ENCODE measurements around the gene RASA3. TPM values are rescaled to one million over a fixed set of nuclear protein-coding genes. Genes with fewer than 3 reads are reported as not detected.

The RASA3 gene
- polyA plus RNA-seq, 3 donors = 9.0 to 32.6 (median 16.6) TPM

GRCh38 chr13:114095486-114095885 is 36.9 kb downstream of the RASA3 start:
- Histone ChIP-seq H3K4me1 (ENCODE audit: control insufficient read depth in 1 of 2, insufficient read depth in 2 of 2, low read length in 2 of 2) (peaks cover 0 to 15% of the 10 kb centered on the region in 2 donors), H3K36me3 (replicated peaks in 1 of 2; ENCODE audit: control insufficient read depth in 1 of 2, insufficient read depth in 2 of 2, low read length in 2 of 2) (peaks cover 0 to 10% of the 10 kb centered on the region in 2 donors), H4K20me1 (ENCODE audit: insufficient read depth, low read length) (peaks cover 82% of the 10 kb centered on the region), H3K79me2 (ENCODE audit: insufficient read depth, low read length) (peaks cover 88% of the 10 kb centered on the region), H3K4me2 (replicated peaks; ENCODE audit: extremely low read depth, low read length, poor library complexity, severe bottlenecking) (no peak overlapping the region), H2AFZ (ENCODE audit: insufficient read depth, low read depth, low read length, poor library complexity, severe bottlenecking) (no peak overlapping the region), H3K4me3 (replicated peaks in 1 of 3; ENCODE audit: low read depth in 2 of 3, low read length in 3 of 3) (no peak overlapping the region), H3K27me3 (ENCODE audit: control insufficient read depth in 2 of 2, insufficient read depth in 2 of 2, low read length in 2 of 2) (no peaks in the 10 kb centered on the region), H3K27ac (ENCODE audit: low read depth in 1 of 2, low read length in 2 of 2) (no peak overlapping the region), H3K9me3 (replicated peaks in 1 of 2; ENCODE audit: control insufficient read depth in 1 of 2, insufficient read depth in 1 of 2, low read length in 2 of 2) (peaks cover 8 to 25% of the 10 kb centered on the region in 2 donors), H3K9ac (ENCODE audit: insufficient read depth, low read length, poor library complexity, severe bottlenecking) (no peak overlapping the region)
- Mint-ChIP-seq H3K36me3 (peaks cover 30 to 34% of the 10 kb centered on the region in 2 donors), H3K27me3 (ENCODE audit: low read depth in 3 of 3) (no peaks in the 10 kb centered on the region), H3K4me3 (no peak overlapping the region), H3K9me3 (peaks cover 18 to 30% (median 28%) of the 10 kb centered on the region in 7 donors), H3K27ac (peak overlapping the region in 1 of 7 donors; percentile 7), H3K4me1 (peaks cover 35% of the 10 kb centered on the region)
- intact Hi-C loops (cut with micrococcal nuclease) = no loop called here
- no peak for DNase-seq
- no peak for TF ChIP-seq CTCF (IDR thresholded peaks at IDR 0.05)
- 100% methylated on average over 2 of the region's 4 CpGs for whole genome bisulfite sequencing (ENCODE audit: insufficient coverage)

GRCh38 chr13:114093118-114093517 is 39.3 kb downstream of the RASA3 start:
- H3K27me3 Mint-ChIP-seq (ENCODE audit: low read depth in 3 of 3) = no peaks in the 10 kb centered on the region
- peaks cover 29% of the 10 kb centered on the region in 2 donors for H3K36me3 Mint-ChIP-seq
- peaks cover 21 to 42% (median 34%) of the 10 kb centered on the region in 7 donors for H3K9me3 Mint-ChIP-seq
- Histone ChIP-seq H3K4me2 (replicated peaks; ENCODE audit: extremely low read depth, low read length, poor library complexity, severe bottlenecking) (no peak overlapping the region), H3K9ac (ENCODE audit: insufficient read depth, low read length, poor library complexity, severe bottlenecking) (no peak overlapping the region), H4K20me1 (ENCODE audit: insufficient read depth, low read length) (peaks cover 84% of the 10 kb centered on the region), H2AFZ (ENCODE audit: insufficient read depth, low read depth, low read length, poor library complexity, severe bottlenecking) (no peak overlapping the region), H3K27me3 (ENCODE audit: control insufficient read depth in 2 of 2, insufficient read depth in 2 of 2, low read length in 2 of 2) (no peaks in the 10 kb centered on the region), H3K4me3 (replicated peaks in 1 of 3; ENCODE audit: low read depth in 2 of 3, low read length in 3 of 3) (no peak overlapping the region), H3K27ac (ENCODE audit: low read depth in 1 of 2, low read length in 2 of 2) (no peak overlapping the region), H3K79me2 (ENCODE audit: insufficient read depth, low read length) (peaks cover 94% of the 10 kb centered on the region), H3K9me3 (replicated peaks in 1 of 2; ENCODE audit: control insufficient read depth in 1 of 2, insufficient read depth in 1 of 2, low read length in 2 of 2) (peaks cover 23 to 28% of the 10 kb centered on the region in 2 donors), H3K36me3 (replicated peaks in 1 of 2; ENCODE audit: control insufficient read depth in 1 of 2, insufficient read depth in 2 of 2, low read length in 2 of 2) (peaks cover 0 to 10% of the 10 kb centered on the region in 2 donors), H3K4me1 (ENCODE audit: control insufficient read depth in 1 of 2, insufficient read depth in 2 of 2, low read length in 2 of 2) (peaks cover 0 to 18% of the 10 kb centered on the region in 2 donors)
- peaks cover 37% of the 10 kb centered on the region for H3K4me1 Mint-ChIP-seq
- intact Hi-C loops (cut with micrococcal nuclease) = no loop called here
- no peak for DNase-seq
- no peak overlapping the region for H3K27ac Mint-ChIP-seq
- TF ChIP-seq CTCF (IDR thresholded peaks at IDR 0.05) = no peak
- no peak overlapping the region for H3K4me3 Mint-ChIP-seq
